A549 (cell line): Measurements from ENCODE around the gene MGAT5B.

Experiments used
- CEBPB ChIP-seq, 2 experiments: fragments of >200 bp in 1 of 2; sonication (Bioruptor Twin) in 1 of 2; formaldehyde crosslinking in 1 of 2; IDR thresholded peaks; 2 replicates each; pipeline ENCODE4 v1.6.1; 2012 to 2016
- CTCF ChIP-seq: fragments of >200 bp; sonication (Bioruptor Twin); formaldehyde crosslinking; IDR thresholded peaks from 3 replicates; pipeline ENCODE4 v1.5.1; 2016
- ELK1 ChIP-seq: fragments of 150-350 bp; IDR thresholded peaks from 2 replicates; pipeline ENCODE4 v1.6.1; 2014; ENCODE audit warnings: low read depth, mild to moderate bottlenecking, low read length
- EP300 ChIP-seq, 2 experiments: fragments of >200 bp; sonication (Bioruptor Twin); formaldehyde crosslinking; IDR thresholded peaks; 2 replicates in 1 of 2; 3 replicates in 1 of 2; pipeline ENCODE4 v1.6.1; 2016 to 2017
- RFX5 ChIP-seq: fragments of 450-650 bp; IDR thresholded peaks from 2 replicates; pipeline ENCODE4 v1.7.1; 2014; ENCODE audit warnings: antibody characterized with exemption, mild to moderate bottlenecking, moderate library complexity

- TF ChIP-seq RFX5 (no peak), ELK1 (no peak), CTCF (no peak), EP300 (IDR thresholded peaks at IDR 0.05) (no peak), CEBPB (IDR thresholded peaks at IDR 0.05) (no peak)
Observed at GRCh38 chr17:76946772-76947135, 78.5 kb downstream of the MGAT5B start.
